Naive B cell (primary cell): Measurements from ENCODE around the gene ECE1. TPM values are rescaled to one million over a fixed set of nuclear protein-coding genes. Genes with fewer than 3 reads are reported as not detected.
"Not testable (repeated sequence)": the region's sequence is repeated elsewhere in the genome, so short reads cannot be mapped to it uniquely, and the experiment has no call there.

ENCODE experiments used
- ATAC-seq, 2 donors: fragments of 150-1000 bp; cut with Tn5 transposase; 2 replicates each; pipeline ENCODE4 v1.10.0; 2021; ENCODE audit warnings: low read depth in 2 of 2, mild to moderate bottlenecking in 2 of 2, moderate library complexity in 2 of 2
- DNase-seq: peaks from one replicate; pipeline ENCODE4 v3.0.0; 2022
- H3K27ac Mint-ChIP-seq, 6 donors: one replicate each; pipeline ENCODE4 v1.8.0; 2020 to 2022; ENCODE audit warnings: mild to moderate bottlenecking in 6 of 6, mixed read lengths in 6 of 6, moderate library complexity in 5 of 6, inconsistent platforms in 2 of 6
- H3K27me3 Mint-ChIP-seq, 3 donors: one replicate each; pipeline ENCODE4 v1.8.0; 2021 to 2022; ENCODE audit warnings: mixed read lengths in 3 of 3, mild to moderate bottlenecking in 1 of 3
- H3K36me3 Mint-ChIP-seq, 2 donors: one replicate each; pipeline ENCODE4 v1.8.0; 2020 to 2022; ENCODE audit warnings: mixed read lengths in 2 of 2, inconsistent platforms in 1 of 2, mild to moderate bottlenecking in 1 of 2
- H3K4me1 Mint-ChIP-seq, 3 donors: one replicate each; pipeline ENCODE4 v1.8.0; 2020 to 2022; ENCODE audit warnings: mixed read lengths in 3 of 3, inconsistent platforms in 1 of 3, mild to moderate bottlenecking in 1 of 3, moderate library complexity in 1 of 3
- H3K4me3 Mint-ChIP-seq, 8 donors: one replicate each; pipeline ENCODE4 v1.8.0; 2020 to 2022; ENCODE audit warnings: mild to moderate bottlenecking in 8 of 8, mixed read lengths in 8 of 8, moderate library complexity in 8 of 8, inconsistent platforms in 2 of 8
- H3K9me3 Mint-ChIP-seq, 7 donors: one replicate each; pipeline ENCODE4 v1.8.0; 2020 to 2022; ENCODE audit warnings: mixed read lengths in 7 of 7, mild to moderate bottlenecking in 5 of 7, inconsistent platforms in 2 of 7, moderate library complexity in 1 of 7
- polyA plus RNA-seq, 6 donors: library from polyadenylated mRNA; unstranded; fragments of 300-500 nt; fragmentation: Illumina TruSeq; gene quantifications; one replicate each; pipeline ENCODE4 v1.2.3, GENCODE V29; 2021; ENCODE audit warnings: low read depth in 6 of 6

ECE1 gene
- polyA plus RNA-seq, 6 donors from 2014 or later = 6.9 to 44.5 (median 20.8) TPM

DNA sequence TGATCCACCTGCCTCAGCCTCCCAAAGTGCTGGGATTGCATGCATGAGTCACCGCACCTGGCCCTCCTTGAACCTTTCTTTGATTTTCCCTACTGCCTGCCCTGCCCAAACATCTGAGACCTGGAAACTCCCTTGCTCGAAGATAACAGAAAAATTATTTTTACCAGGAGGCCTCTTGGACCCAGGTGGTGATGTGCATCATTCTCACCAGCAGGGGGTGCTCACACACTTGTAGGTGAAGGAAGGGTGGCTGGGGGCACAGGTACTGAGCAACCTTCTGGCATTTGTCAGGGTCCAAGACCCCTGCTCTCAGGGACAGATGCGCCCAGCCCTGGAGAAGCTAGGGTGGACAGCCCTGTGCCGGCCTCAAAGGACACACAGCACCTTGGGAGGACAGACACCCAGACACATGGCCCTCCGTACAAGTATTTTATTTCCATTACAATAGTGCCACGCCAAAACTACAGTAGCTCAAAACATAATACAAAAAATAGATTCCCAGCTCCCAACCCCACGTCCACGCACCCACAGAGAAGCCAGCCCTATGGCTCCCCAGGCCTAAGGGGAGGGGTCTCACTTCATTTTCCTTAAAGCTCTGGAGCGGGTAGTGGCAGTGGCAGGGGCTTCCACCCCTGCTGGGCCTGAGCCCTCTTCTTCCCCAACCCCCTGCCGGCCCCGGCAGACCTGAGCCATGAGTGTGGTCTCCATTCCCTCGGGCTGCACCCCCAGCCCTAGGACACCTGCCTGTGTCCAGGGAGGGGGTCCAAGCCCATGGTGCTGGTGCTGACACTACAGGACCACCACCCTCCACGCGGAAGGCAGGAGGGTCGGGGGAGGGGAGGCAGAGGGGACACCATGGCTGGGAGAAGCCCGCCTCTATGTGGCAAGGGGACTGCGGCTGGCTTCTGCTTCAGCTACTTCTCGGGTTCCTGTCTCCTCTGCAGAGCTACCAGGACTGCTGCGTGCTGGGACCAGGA, 73.1 kb downstream of the ECE1 start:
- peak overlapping the region in 5 of 6 donors; percentile 59 to 89 (median 74) for H3K27ac Mint-ChIP-seq

DNA sequence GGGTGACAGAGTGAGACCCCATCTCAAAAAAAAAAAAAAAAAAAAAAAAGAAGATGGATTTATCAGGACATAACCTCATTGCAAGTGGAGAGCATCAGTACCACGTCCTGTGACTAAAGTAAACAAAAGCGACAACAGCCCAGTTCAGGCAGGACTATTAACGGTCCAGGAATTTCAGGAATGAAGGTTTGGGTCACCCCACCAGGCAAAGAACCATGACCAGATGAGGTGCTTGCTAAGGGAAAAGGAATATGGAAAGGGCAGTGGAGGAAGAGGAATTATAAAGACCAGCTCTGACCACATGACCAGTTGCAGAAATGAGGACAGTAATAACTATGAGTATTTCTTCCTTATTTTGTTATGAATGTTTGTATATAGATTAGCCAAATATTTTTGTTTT, 78.1 kb downstream of the ECE1 start:
- DNase-seq (no peak), ATAC-seq (no peak)
- Mint-ChIP-seq H3K27ac (peak overlapping the region in 1 of 6 donors; percentile 42), H3K4me1 (peaks cover 6 to 9% (median 7%) of the 10 kb centered on the region in 3 donors), H3K4me3 (no peak overlapping the region), H3K27me3 (no peaks in the 10 kb centered on the region), H3K36me3 (no peaks in the 10 kb centered on the region), H3K9me3 (no peaks in the 10 kb centered on the region)

More for the DNA sequence above, 73.1 kb downstream of the ECE1 start:
- peak overlapping the region in 1 of 8 donors; percentile 75 for H3K4me3 Mint-ChIP-seq
- H3K9me3 Mint-ChIP-seq = no peaks in the 10 kb centered on the region
- peaks cover 7 to 12% (median 12%) of the 10 kb centered on the region in 3 donors for H3K4me1 Mint-ChIP-seq
- ATAC-seq (peak; percentile 64 to 75), DNase-seq (peak; percentile 47)
- peaks cover 0 to 8% of the 10 kb centered on the region in 2 donors for H3K36me3 Mint-ChIP-seq
- H3K27me3 Mint-ChIP-seq = no peaks in the 10 kb centered on the region

DNA sequence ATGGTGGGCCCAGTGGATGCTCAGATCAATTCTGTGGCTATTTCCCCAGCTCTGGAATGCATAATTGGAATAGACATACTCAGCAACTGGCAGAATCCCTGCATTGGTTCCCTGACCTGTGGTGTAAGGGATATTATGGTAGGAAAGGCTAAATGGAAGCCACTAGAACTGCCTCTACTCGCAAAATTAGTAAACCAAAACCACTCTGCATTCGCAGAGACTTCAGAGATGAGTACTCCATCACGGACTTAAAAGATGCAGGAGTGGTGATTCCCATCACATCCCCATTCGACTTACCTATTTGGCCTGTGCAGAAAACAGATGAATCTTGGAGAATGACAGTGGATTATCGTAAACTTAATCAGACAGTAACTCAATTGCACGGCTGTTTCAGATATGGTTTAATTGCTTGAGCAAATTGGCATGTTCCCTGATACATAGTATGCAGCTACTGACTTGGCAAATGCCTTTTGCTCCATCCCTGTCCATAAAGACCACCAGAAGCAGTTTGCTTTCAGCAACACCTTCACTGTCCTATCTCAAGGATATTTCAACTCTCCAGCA, 82.0 kb downstream of the ECE1 start:
- not testable (repeated sequence) for H3K4me1 Mint-ChIP-seq, H3K36me3 Mint-ChIP-seq, H3K27me3 Mint-ChIP-seq, H3K9me3 Mint-ChIP-seq, H3K4me3 Mint-ChIP-seq, DNase-seq, ATAC-seq
- H3K27ac Mint-ChIP-seq = peak overlapping the region in 1 of 6 donors; percentile 72

DNA sequence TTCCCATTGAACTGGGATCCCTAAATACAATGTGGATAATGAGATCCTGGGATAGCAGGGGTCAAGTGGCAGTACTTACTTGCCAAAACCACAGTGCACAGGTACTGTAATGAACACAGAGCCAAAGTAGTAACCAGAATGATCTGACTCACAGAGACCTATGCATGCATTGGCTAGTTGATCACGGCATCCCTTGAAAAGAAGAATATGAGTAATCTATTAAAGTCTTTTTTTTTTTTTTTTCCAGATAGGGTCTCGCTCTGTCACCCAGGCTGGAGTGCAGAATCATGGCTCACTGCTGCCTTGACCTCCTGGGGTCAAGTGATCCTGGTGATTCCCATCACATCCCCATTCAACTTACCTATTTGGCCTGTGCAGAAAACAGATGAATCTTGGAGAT, 84.1 kb downstream of the ECE1 start:
- DNase-seq (no peak), ATAC-seq (no peak)
- no peaks in the 10 kb centered on the region for H3K9me3 Mint-ChIP-seq
- H3K27me3 Mint-ChIP-seq = no peaks in the 10 kb centered on the region
- H3K4me3 Mint-ChIP-seq = no peak overlapping the region
- H3K4me1 Mint-ChIP-seq = no peaks in the 10 kb centered on the region
- peak overlapping the region in 2 of 6 donors; percentile 11 to 36 for H3K27ac Mint-ChIP-seq
- no peaks in the 10 kb centered on the region for H3K36me3 Mint-ChIP-seq

DNA sequence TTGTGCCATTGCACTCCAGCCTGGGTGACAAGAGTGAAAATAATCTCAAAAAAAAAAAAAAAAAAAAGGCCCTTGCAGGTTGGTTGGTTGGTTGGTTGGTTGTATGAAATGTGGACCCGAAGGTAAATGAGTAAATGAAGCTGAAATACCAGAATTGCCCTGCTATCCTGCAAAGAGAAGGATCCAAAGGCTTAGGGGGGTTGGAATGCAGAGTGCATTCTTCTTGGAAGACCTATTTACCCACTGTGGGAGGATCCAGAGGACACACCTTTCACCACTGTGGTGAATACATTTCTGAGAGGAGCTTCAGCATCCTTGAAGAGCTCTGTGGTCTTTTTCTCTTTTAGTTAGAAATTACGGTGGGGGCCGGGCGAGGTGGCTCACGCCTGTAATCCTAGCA, 84.8 kb downstream of the ECE1 start:
- no peak for DNase-seq
- no peaks in the 10 kb centered on the region for H3K36me3 Mint-ChIP-seq
- H3K4me1 Mint-ChIP-seq = no peaks in the 10 kb centered on the region
- H3K4me3 Mint-ChIP-seq = no peak overlapping the region
- peak overlapping the region in 1 of 6 donors; percentile 39 for H3K27ac Mint-ChIP-seq
- no peak for ATAC-seq
- H3K27me3 Mint-ChIP-seq = no peaks in the 10 kb centered on the region
- no peaks in the 10 kb centered on the region for H3K9me3 Mint-ChIP-seq

DNA sequence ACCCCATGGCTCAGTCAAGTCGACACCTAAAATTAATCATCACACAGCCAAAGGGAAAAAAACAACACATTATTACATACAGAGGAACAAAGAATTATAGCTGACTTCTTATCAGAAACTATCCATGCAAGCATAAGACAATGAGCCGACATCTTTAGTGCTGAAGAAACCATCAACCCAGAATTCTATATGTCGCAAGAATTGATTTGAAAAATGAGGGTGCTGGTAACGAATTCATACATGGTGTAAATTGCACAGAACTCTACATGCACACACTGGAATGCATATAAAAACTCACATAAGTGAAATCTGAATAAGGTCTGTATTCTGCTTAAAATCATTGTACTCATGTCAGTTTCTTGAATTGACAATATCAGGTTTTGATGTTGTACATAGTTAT, 88.6 kb downstream of the ECE1 start:
- Mint-ChIP-seq H3K36me3 (no peaks in the 10 kb centered on the region), H3K9me3 (no peaks in the 10 kb centered on the region), H3K27me3 (peaks cover under 1 to 12% (median 7%) of the 10 kb centered on the region in 3 donors), H3K4me3 (no peak overlapping the region), H3K27ac (no peak overlapping the region), H3K4me1 (no peaks in the 10 kb centered on the region)
- DNase-seq (no peak), ATAC-seq (no peak)

DNA sequence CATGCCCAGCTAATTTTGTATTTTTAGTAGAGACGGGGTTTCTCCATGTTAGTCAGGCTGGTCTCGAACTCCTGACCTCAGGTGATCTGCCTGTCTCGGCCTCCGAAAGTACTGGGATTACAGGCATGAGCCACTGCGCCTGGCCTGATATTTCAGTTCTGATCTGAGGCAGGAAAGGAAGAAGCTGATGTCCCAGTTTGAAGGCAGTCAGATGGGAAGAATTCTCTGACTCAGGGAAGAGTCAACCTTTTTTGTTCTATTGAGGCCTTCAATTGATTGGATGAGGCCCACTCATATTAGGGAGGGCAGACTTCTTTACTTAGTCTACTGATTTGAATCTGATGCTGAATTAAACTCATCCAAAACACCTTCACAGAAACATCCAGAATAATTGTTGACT, 89.0 kb downstream of the ECE1 start:
- ATAC-seq, H3K4me3 Mint-ChIP-seq: not testable (repeated sequence)

DNA sequence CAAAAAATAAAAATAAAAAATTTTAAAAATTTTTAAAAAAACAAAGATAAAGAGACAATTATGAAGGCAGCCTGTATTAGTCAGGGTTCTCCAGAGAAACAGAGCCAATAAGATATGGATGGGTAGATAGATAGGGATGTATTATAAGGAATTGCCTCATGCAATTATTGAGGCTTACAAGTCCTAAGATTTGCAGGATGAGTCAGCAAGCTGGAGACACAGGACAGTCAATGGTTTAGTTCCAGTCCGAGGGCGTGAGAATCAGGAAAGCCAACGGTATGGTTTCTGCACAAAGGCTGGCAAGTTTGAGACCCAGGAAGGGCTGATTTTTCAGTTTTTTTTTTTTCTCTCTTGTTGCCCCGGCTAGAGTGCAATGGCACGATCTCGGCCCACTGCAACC, 89.5 kb downstream of the ECE1 start:
- DNase-seq = no peak
- Mint-ChIP-seq H3K4me3 (no peak overlapping the region), H3K36me3 (no peaks in the 10 kb centered on the region), H3K27me3 (peaks cover 4 to 18% (median 7%) of the 10 kb centered on the region in 3 donors), H3K9me3 (no peaks in the 10 kb centered on the region), H3K4me1 (no peaks in the 10 kb centered on the region), H3K27ac (no peak overlapping the region)
- no peak for ATAC-seq

More for the DNA sequence above, 89.0 kb downstream of the ECE1 start:
- not testable (repeated sequence) for H3K36me3 Mint-ChIP-seq, H3K27ac Mint-ChIP-seq, H3K9me3 Mint-ChIP-seq, DNase-seq, H3K4me1 Mint-ChIP-seq
- H3K27me3 Mint-ChIP-seq = peaks cover 4 to 16% (median 7%) of the 10 kb centered on the region in 3 donors

DNA sequence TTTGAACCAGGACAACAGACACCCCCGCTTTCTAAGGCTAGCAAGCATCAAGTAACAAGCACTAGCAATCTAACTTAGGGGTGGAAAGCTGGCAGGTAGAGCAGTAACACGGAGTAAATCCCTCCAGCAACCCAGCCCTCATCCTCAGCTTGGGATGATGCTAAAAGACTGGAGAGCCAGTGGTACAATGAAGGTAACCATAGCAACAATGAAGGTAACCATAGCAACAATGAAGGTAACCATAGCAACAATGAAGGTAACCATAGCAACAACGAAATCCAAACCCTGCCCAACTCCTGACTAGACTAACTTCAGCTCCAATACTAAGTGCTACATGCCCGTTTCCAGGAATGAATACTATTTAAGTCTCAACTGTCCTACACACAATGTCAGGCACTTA, 91.3 kb downstream of the ECE1 start:
- H3K9me3 Mint-ChIP-seq = no peaks in the 10 kb centered on the region
- no peak overlapping the region for H3K4me3 Mint-ChIP-seq
- ATAC-seq (no peak), DNase-seq (no peak)
- peak overlapping the region in 2 of 6 donors; percentile 31 to 61 for H3K27ac Mint-ChIP-seq
- peaks cover 4 to 18% (median 7%) of the 10 kb centered on the region in 3 donors for H3K27me3 Mint-ChIP-seq
- H3K36me3 Mint-ChIP-seq = no peaks in the 10 kb centered on the region
- peaks cover 0 to 6% (median 6%) of the 10 kb centered on the region in 3 donors for H3K4me1 Mint-ChIP-seq

DNA sequence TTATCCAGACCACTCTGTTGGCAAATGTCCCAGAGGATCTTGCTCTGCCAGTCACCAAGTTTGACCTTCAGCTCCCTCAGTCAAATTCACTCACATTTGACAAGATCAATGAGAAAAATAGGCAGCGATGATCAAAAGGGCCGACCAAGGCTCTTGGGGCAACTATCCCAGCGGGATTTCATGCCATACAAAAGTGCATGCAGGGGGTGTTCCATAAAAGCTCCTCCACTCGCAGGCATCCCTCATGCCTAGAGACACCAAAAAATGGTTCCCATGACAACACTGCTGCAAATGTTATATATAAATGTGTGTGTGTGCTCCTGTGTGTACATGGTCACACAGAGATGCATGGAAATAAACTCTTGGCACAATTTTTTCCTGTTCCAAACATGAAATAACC, 97.4 kb downstream of the ECE1 start:
- Mint-ChIP-seq H3K27me3 (peaks cover 4 to 21% (median 11%) of the 10 kb centered on the region in 3 donors), H3K36me3 (no peaks in the 10 kb centered on the region), H3K9me3 (no peaks in the 10 kb centered on the region), H3K4me3 (no peak overlapping the region), H3K27ac (no peak overlapping the region), H3K4me1 (peaks cover 0 to 6% (median 6%) of the 10 kb centered on the region in 3 donors)
- DNase-seq (no peak), ATAC-seq (no peak)

DNA sequence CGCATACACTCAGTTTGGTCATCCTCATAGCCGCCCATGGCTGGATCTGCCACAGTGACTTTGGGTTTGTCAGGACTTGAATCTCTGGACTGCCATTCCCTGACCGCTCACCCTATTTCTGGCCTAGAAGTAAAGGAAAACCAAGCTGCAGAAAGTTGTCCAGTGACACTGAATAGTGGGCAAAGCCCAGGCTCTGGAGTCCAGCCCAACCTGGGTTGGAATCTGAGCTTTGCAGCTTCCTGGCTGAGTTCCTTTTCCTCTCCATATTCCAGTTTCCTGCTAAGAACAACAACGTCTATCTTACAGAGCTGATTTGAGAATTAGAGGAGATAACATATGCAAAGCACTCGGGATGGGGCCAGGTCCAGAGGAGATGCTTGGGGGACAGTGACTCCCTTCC, 98.0 kb downstream of the ECE1 start:
- no peak overlapping the region for H3K27ac Mint-ChIP-seq
- no peaks in the 10 kb centered on the region for H3K36me3 Mint-ChIP-seq
- H3K27me3 Mint-ChIP-seq = peaks cover 4 to 21% (median 11%) of the 10 kb centered on the region in 3 donors
- DNase-seq (no peak), ATAC-seq (no peak)
- no peak overlapping the region for H3K4me3 Mint-ChIP-seq
- no peaks in the 10 kb centered on the region for H3K9me3 Mint-ChIP-seq
- peaks cover 0 to 6% (median 6%) of the 10 kb centered on the region in 3 donors for H3K4me1 Mint-ChIP-seq

DNA sequence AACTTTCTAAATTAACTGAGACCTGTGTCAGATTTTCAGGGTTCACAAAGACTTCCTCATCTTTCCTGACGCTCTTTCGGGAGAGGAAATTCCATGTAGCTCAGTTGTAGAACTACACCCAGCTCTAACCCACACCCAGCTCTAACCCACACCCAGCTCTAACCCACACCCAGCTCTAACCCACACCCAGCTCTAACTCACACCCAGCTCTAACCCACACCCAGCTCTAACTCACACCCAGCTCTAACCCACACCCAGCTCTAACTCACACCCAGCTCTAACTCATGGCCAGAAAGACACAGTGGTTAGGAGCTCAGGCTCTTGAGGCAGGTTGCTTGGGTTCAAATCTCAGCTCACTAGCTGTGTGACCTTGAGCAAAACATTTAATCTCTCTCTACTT, 99.5 kb downstream of the ECE1 start:
- not testable (repeated sequence) for H3K4me3 Mint-ChIP-seq, H3K36me3 Mint-ChIP-seq, DNase-seq, ATAC-seq, H3K9me3 Mint-ChIP-seq, H3K4me1 Mint-ChIP-seq
- Mint-ChIP-seq H3K27ac (peak overlapping the region in 1 of 6 donors; percentile 68), H3K27me3 (peaks cover 0 to 12% (median 11%) of the 10 kb centered on the region in 3 donors)

DNA sequence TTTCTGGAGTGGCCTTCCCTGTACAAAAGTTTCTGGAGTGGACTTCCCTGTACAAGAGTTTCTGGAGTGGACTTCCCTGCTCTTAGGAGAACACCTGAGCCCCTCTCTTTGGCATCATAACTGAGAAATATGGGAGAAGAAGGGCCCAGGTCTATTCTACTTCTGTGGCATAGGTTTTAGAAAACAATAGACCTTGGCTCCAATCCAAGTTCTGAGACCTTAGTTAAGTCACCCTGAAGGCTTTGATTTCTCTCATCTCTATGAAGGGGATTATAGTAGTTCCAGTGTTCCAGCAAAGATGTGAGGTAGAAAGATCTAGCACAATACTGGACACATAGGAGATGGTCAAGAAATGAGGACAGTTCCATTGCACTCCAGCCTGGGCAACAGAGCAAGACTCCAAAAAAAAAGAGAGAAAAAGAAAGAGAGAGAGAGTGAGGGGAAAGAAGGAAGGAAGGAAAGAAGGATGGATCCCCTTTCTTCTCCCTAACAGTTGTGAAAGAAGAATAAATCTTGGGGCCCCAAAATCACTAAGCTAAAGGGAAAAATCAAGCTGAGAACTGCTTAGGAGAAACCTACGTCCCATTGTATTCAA, 100.3 kb downstream of the ECE1 start:
- no peaks in the 10 kb centered on the region for H3K9me3 Mint-ChIP-seq
- H3K27me3 Mint-ChIP-seq = peaks cover 0 to 12% (median 11%) of the 10 kb centered on the region in 3 donors
- H3K27ac Mint-ChIP-seq = peak overlapping the region in 3 of 6 donors; percentile 3 to 18 (median 9)
- H3K4me1 Mint-ChIP-seq = peaks cover 2 to 6% (median 4%) of the 10 kb centered on the region in 3 donors
- no peak for ATAC-seq
- no peaks in the 10 kb centered on the region for H3K36me3 Mint-ChIP-seq
- no peak for DNase-seq
- no peak overlapping the region for H3K4me3 Mint-ChIP-seq
